HG02938 (cell line): ENCODE measurements around the gene TSC22D1.
"Not testable (repeated sequence)": the region's sequence is repeated elsewhere in the genome, so short reads cannot be mapped to it uniquely, and the experiment has no call there.

Experiments used
- ATAC-seq: cut with Tn5 transposase; IDR thresholded peaks from one replicate; pipeline ENCODE4 v1.9.1; 2021; ENCODE audit warnings: mild to moderate bottlenecking, moderate library complexity; ENCODE audit not compliant: unreplicated experiment

Gene TSC22D1

GRCh38 chr13:44507639-44508038, 68.5 kb downstream of the TSC22D1 start:
- ATAC-seq = no peak

DNA sequence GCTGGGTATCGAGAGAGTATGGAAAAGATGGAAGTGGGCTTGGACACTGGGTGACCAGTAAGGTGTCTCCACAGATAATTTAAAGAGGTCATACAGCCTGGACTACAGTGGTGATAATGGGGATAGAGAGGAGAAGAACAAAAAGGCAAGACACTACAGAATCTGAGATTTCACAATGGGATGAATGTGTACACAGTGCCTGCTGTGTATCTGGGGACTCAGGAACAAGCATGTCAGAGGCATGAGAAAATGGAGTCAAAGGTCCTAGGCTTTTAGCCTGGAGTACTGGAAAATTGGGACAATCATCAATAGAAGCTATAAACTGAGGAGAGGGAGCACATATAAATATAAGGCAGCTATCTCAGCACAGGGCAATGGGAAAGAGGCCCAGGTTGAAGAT, 69.4 kb downstream of the TSC22D1 start:
- ATAC-seq = no peak

DNA sequence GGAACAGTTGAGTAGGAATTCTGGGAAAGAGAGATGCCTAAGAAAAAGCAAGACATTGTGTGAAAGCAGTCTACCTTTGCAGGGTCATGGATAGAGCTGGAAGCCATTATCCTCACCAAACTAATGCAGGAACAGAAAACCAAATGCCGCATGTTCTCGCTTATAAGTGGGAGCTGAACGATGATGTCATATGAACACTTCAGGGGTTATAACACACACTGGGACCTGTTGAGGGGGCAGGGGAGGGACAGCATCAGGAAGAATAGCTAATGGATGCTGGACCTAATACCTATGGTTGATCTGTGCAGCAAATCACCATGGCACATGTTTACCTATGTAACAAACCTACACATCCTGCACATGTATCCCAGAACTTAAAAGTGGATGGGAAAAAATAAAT, 69.9 kb downstream of the TSC22D1 start:
- no peak for ATAC-seq

GRCh38 chr13:44504116-44504515, 72.0 kb downstream of the TSC22D1 start:
- no peak for ATAC-seq

DNA sequence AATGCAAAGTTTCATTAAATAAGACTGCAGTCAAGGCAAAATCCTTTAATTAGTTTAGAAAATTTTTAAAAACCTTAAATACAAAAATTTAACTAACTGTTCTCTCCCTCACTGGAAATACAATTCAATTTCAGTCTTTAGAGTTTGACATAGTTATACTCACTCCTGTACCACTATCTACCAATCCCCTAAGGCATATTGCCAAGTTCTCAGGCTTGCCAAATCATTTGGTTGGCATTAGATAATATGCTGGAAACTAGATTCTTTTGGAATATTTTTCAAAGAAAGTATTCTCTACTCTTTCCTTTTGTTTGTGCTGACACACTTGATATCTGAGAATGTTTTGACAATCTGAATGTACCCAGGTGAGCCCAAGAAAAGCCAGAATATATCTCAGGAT, 77.2 kb downstream of the TSC22D1 start:
- ATAC-seq = no peak

DNA sequence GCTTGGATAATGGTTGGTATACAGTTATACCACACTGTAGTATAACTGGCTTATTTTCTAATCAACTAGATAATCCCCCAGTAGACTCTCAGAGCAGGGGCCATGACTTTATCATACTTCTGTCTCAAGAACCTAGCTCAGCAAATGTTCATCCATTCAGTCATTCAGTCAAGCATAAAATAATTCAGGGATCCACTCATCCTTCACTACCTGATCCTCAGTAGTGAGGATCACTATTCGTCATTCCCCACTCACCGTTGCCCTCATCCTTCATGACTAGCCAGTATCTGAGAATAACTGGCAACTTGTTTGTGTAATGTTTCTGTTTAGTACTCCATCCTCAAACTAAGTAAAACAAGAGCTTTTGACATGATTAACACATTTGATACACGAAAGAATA, 77.6 kb downstream of the TSC22D1 start:
- no peak for ATAC-seq

- no peak for ATAC-seq
Observed at GRCh38 chr13:44497801-44498200, 78.3 kb downstream of the TSC22D1 start.

DNA sequence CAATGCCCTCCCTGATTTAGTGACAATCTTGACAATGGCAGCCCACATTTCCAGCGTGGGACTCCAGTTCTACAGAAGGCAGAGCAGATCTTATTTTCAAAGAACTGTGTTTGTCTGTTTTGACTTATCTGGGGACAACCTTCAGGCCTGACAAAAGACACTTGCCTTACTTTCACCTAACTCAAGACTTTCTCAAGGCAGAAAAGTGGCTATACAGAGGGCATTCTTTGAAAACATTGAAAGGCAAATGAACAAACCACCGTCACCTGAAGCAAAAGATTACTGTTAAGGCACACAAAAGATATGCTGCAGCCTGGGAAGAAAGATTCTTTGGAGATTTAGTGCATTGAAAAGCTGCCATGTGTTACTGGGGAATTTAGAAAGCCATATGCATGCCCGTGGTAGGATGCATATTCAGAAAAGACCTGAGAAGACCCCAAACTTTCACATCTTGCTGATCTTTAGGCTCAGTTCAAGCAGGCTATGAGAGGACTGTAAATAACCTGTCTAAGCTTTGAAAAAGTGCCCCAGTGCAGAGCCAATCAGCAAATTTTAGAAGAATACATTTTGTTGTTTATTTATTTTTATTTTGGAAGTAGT, 82.8 kb downstream of the TSC22D1 start:
- no peak for ATAC-seq

- no peak for ATAC-seq
Observed at GRCh38 chr13:44489751-44490150, 86.4 kb downstream of the TSC22D1 start.

- no peak for ATAC-seq
Observed at GRCh38 chr13:44487989-44488388, 88.1 kb downstream of the TSC22D1 start.

- no peak for ATAC-seq
Observed at GRCh38 chr13:44484562-44485138, 91.5 kb downstream of the TSC22D1 start.

DNA sequence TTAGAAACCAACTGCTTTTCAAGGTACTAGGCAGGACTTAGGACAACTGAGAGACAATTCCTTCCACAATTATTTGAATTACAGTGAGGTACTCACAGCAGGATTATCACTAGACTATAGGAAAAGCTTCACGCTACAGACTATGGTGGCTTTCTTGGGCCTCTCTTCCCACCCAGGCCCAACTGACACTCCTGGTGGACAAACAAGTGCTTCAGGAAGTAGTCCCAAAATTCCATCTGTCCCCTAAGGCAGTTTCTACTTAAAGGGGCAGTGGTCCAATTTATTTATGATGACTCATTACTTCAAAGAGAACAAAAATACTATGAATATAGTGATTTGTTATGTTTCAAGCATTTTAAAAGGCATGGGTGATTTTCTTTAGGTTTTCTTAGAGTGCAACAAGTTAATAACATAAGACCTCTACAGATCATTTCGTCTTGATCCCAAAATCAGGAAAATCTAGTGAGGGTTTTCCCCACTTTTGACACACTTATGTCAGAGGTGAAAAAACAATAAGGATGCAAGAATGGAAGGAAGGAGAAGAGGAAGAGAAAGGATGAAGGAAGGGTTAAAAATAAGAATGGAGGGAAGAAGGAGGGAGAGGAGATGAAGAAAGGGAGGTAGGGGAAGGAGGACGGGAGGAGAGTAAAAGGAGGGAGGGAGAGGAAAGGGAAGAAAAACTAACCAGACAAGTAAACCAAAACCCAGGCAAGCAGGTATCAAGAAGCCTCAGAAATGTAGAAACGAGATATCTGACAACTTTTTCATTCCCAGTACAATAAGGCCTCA, 101.8 kb downstream of the TSC22D1 start:
- ATAC-seq = no peak

GRCh38 chr13:44471686-44472085, 104.4 kb downstream of the TSC22D1 start:
- no peak for ATAC-seq

DNA sequence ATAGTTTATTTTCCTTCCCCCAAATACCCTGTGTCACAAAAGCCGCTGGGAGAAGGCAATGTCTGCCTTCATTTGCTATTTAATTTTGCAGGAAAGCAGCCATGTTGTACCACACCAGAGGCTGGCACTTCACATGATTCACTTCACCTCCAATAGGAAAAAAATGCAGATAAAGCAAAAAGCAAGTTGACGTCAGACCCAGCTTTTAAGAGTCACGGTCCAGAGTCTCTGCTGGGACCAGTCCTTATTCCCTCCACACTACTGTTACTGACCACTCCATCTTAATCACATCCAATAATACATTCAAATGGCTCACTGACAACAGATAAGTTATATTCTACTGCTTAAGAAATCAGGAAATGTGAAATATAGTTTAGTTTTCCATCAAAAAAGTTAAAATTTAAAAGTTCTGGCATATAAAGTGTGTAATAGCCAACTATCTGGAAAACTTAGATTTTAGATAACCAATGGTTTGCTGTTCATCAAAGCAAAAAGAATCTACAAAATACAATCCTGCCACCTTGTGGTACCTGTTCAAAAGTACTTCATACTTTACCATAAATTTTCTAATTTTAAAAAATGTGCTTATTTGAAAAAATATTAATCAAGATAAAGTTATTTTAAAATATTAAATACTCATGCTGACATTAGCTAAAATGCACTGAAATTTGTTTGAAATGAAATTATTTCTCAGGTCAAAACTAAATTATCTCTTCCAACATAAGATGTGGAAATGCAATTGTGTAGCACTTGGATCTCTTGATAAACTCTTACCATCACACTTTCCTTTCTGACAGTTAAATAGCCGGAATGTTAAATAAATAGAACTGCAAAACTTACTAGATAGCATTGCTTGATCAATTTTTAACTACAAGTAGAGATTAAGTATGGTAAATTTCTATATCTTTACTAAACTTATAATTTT, 105.2 kb downstream of the TSC22D1 start:
- no peak for ATAC-seq

DNA sequence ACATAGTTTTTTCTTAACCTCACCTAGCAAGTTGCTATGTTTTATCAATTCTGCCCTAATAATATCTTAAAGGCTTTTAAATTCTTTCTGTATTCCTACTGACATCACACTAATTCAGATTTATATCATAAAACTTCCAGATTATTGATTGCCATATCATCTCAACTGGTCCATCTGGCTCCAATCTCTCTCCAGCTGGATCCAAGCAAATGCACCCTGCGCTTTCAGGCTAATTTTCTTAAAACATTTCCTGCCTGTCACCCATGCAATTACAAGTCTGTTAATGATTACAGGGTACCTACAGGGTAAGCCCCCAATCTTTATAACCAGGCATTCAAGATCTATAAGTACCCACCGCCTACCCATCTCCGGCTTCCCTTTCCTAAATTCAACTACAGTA, 107.3 kb downstream of the TSC22D1 start:
- no peak for ATAC-seq

- ATAC-seq = no peak
Observed at GRCh38 chr13:44465318-44465717, 110.8 kb downstream of the TSC22D1 start.

DNA sequence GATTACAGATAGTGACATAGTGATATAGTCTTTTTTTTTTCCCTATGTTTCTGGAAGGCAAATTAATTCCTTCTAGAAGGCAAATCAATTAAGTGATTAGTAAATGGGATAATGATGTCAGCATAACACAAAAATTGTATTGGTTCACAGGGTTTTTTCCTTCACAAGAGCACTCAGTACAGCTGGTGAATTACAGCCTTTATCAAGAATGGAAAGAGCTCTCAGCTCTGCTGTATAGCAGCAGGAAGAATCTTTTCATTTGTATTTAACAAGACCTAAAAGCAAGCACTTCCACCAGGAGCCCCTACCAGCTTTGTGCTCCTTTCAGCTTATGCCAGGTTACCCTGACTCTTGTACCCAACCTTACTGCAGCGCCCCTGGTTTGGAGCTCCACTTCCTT, 111.7 kb downstream of the TSC22D1 start:
- ATAC-seq = no peak

DNA sequence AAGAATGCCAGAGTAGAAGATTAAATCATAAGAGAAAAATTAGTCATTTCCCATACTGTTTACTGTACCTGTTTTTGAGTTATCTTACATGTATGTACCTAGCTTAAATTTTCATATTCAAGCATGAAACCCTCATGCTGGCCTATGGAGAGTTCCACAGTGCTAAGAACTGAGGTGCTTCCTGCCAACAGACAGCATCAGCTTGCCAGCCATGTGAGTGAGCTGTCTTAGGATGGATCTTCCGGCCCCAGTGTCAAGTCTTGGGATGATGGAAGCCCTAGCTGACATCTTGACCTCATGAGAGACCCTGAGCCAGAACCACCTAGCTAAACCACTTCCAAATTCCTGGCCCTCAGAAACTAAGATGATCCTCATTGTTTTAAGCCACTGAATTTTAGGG, 112.4 kb downstream of the TSC22D1 start:
- no peak for ATAC-seq

- no peak for ATAC-seq
Observed at GRCh38 chr13:44459674-44460073, 116.5 kb downstream of the TSC22D1 start.

- no peak for ATAC-seq
Observed at GRCh38 chr13:44458313-44458975, 117.7 kb downstream of the TSC22D1 start.

DNA sequence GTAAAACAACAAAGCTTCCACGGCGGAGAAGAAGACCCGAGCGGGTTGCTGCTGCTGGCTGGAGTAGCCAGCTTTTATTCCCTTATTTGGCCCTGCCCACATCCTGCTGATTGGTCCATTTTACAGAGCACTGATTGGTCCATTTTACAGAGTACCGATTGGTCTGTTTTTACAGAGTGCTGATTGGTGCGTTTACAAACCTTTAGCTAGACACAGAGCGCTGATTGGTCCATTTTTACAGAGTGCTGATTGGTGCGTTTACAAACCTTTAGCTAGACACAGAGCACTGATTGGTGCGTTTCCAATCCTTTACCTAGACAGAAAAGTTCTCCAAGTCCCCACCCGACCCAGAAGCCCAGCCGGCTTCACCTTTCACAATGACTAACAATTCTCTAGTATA, 119.9 kb downstream of the TSC22D1 start:
- not testable (repeated sequence) for ATAC-seq
